K562 (cell line): ENCODE data around the gene BAG5. TPM values are rescaled to one million over a fixed set of nuclear protein-coding genes. Genes with fewer than 3 reads are reported as not detected.

ENCODE experiments used
- CCAR2 ChIP-seq: fragments of 200-400 bp; formaldehyde crosslinking; IDR thresholded peaks from 2 replicates; pipeline ENCODE4 v1.6.1; 2017; ENCODE audit warnings: mild to moderate bottlenecking, low read depth, low read length
- E2F1 ChIP-seq: sonication (generic); formaldehyde crosslinking; IDR thresholded peaks from 2 replicates; pipeline ENCODE4 v1.8.1; 2023; ENCODE audit warnings: mild to moderate bottlenecking, missing genetic modification reagents, moderate library complexity
- ELF2 ChIP-seq: fragments of 250-450 bp; sonication (Bioruptor Pico); IDR thresholded peaks from 2 replicates; pipeline ENCODE4 v1.5.0; 2021; ENCODE audit warnings: mild to moderate bottlenecking
- EP300 ChIP-seq: IDR thresholded peaks from 2 replicates; pipeline ENCODE4 v1.6.1; 2012; ENCODE audit warnings: low read length, improper control_type of control experiment
- GTF2E2 ChIP-seq: fragments of 200-800 bp; sonication (Bioruptor generic); IDR thresholded peaks from 2 replicates; pipeline ENCODE4 v1.6.1; 2016; ENCODE audit warnings: missing genetic modification characterization, missing compliant biosample characterization
- GTF2F1 ChIP-seq: IDR thresholded peaks from 2 replicates; pipeline ENCODE4 v1.6.1; 2011; ENCODE audit warnings: low read depth, low read length, improper control_type of control experiment
- HNRNPUL1 ChIP-seq: fragments of 200-400 bp; formaldehyde crosslinking; IDR thresholded peaks from 2 replicates; pipeline ENCODE4 v1.6.1; 2017; ENCODE audit warnings: low read length
- MTA1 ChIP-seq: fragments of 450-650 bp; IDR thresholded peaks from 2 replicates; pipeline ENCODE4 v1.6.1; 2017; ENCODE audit warnings: borderline replicate concordance
- MTA3 ChIP-seq: fragments of 450-650 bp; formaldehyde crosslinking; IDR thresholded peaks from 2 replicates; pipeline ENCODE4 v1.6.1; 2017; ENCODE audit warnings: mild to moderate bottlenecking, borderline replicate concordance
- NCOA4 ChIP-seq: fragments of 450-650 bp; IDR thresholded peaks from 2 replicates; pipeline ENCODE4 v1.6.1; 2018; ENCODE audit warnings: mild to moderate bottlenecking; ENCODE audit not compliant: partially characterized antibody
- POLR2G ChIP-seq: fragments of 200-400 bp; formaldehyde crosslinking; IDR thresholded peaks from 2 replicates; pipeline ENCODE4 v1.6.1; 2017; ENCODE audit warnings: low read depth, mild to moderate bottlenecking, antibody characterized with exemption, low read length, moderate library complexity
- POU5F1 ChIP-seq: fragments of 150-350 bp; IDR thresholded peaks from 2 replicates; pipeline ENCODE4 v1.6.1; 2014; ENCODE audit warnings: borderline replicate concordance, low read length, low read depth, mild to moderate bottlenecking; ENCODE audit not compliant: partially characterized antibody
- RAD21 ChIP-seq, 2 experiments: fragments of 250-450 bp in 1 of 2; fragments of 450-650 bp in 1 of 2; sonication (Bioruptor Pico) in 1 of 2; formaldehyde crosslinking in 1 of 2; IDR thresholded peaks in 1 of 2; conservative IDR thresholded peaks in 1 of 2; 2 replicates each; pipeline versions ENCODE4 v1.4.0 to v1.8.0; 2020 to 2022; ENCODE audit warnings: mild to moderate bottlenecking in 2 of 2, moderate library complexity in 1 of 2
- ZBTB40 ChIP-seq, 2 experiments: fragments of 450-650 bp in 1 of 2; sonication (generic) in 1 of 2; formaldehyde crosslinking in 1 of 2; IDR thresholded peaks; 2 replicates each; pipeline versions ENCODE4 v1.7.1 to v1.9.0; 2016 to 2022; ENCODE audit warnings: inconsistent platforms in 1 of 2, mild to moderate bottlenecking in 1 of 2, missing genetic modification reagents in 1 of 2
- ZNF175 ChIP-seq: fragments of 200-800 bp; sonication (Bioruptor generic); IDR thresholded peaks from 2 replicates; pipeline ENCODE4 v1.6.1; 2016; ENCODE audit warnings: low read depth, mild to moderate bottlenecking, missing genetic modification characterization, missing compliant biosample characterization
- ZNF778 ChIP-seq: fragments of 450-650 bp; formaldehyde crosslinking; IDR thresholded peaks from 2 replicates; pipeline ENCODE4 v1.4.0; 2020; ENCODE audit warnings: mild to moderate bottlenecking, moderate library complexity
- ZNF780A ChIP-seq: fragments of 250-450 bp; sonication (Bioruptor Pico); IDR thresholded peaks from 2 replicates; pipeline ENCODE4 v1.5.0; 2021; ENCODE audit warnings: mild to moderate bottlenecking
- polyA plus RNA-seq, 8 experiments: library from polyadenylated mRNA; depleted of rRNA in 4 of 8; stranded (reverse) in 5 of 8; unstranded in 3 of 8; fragments of >200 nt; fragmentation: Nextera tagmentation in 2 of 8; fragmentation: Illumina TruSeq in 1 of 8; extraction: Ambion mirVana in 2 of 8; extraction: Trizol in 1 of 8; gene quantifications; 2 replicates each; pipeline versions ENCODE4 v1.2.1 to v1.2.3, GENCODE V29; 2011 to 2014; ENCODE audit warnings: inconsistent platforms in 1 of 8, missing spikeins in 1 of 8
- total RNA-seq, 7 experiments: library from RNA; depleted of rRNA in 6 of 7; stranded (reverse); fragments of >200 nt in 6 of 7; fragmentation: Illumina TruSeq in 2 of 7; extraction: Trizol in 2 of 7; gene quantifications; 2 replicates each; pipeline versions ENCODE4 v1.2.1 to v1.2.3, GENCODE V29; 2011 to 2021; ENCODE audit warnings: low replicate concordance in 1 of 7

BAG5 gene
- total and polyA plus RNA-seq, 9 of the 15 experiments (the other 6 are each of a cell fraction or from before 2014, with no cell fraction given) = 7.9 to 21.4 (median 13.2) TPM

- no peak for TF ChIP-seq ZBTB40 (IDR thresholded peaks at IDR 0.05)
- TF ChIP-seq ZBTB40 (CRISPR knock-in tag; IDR thresholded peaks at IDR 0.05) = no peak
- no peak for TF ChIP-seq GTF2E2 (tag)
- no peak for TF ChIP-seq ZNF778
- no peak for TF ChIP-seq HNRNPUL1
- no peak for TF ChIP-seq EP300
- no peak for TF ChIP-seq POU5F1
- no peak for TF ChIP-seq ZNF175 (CRISPR knock-in tag)
- no peak for TF ChIP-seq MTA1
- TF ChIP-seq NCOA4 = no peak
- peak; percentile 95 for TF ChIP-seq POLR2G
- TF ChIP-seq ELF2 (CRISPR knock-in tag) = no peak
- peak; percentile 40; the same call in 1 of the 2 replicates for TF ChIP-seq MTA3
- TF ChIP-seq E2F1 (CRISPR knock-in tag) = no peak
- no peak for TF ChIP-seq RAD21 (CRISPR knock-in tag; conservative IDR thresholded peaks at IDR 0.05 in 1 of 2, IDR thresholded peaks at IDR 0.05 in 1 of 2)
- peak; percentile 71; the same call in 1 of the 2 replicates for TF ChIP-seq GTF2F1
- no peak for TF ChIP-seq CCAR2
- no peak for TF ChIP-seq ZNF780A
Observed at GRCh38 chr14:103522649-103523574, 39.5 kb downstream of the BAG5 start, which contains the start of gene CKB (continued).
